IMR-90 (cell line): Measurements from ENCODE around the gene ASB13. TPM values are rescaled to one million over a fixed set of nuclear protein-coding genes. Genes with fewer than 3 reads are reported as not detected.

Experiments used
- ATAC-seq: fragments of 200-7000 bp; cut with Tn5 transposase; 2 replicates; pipeline ENCODE4 v1.9.1; 2020; ENCODE audit warnings: low read depth, mild to moderate bottlenecking, moderate library complexity
- BruUV-seq: library from RNA; stranded (reverse); fragments of 400-500 nt; replicated peaks from 2 replicates; lab custom pipeline; 2021; lab: Mats Ljungman, UMichigan
- CTCF ChIA-PET: fragments of 300-600 bp; formaldehyde crosslinking; extraction: SDS; loops from one replicate; lab custom pipeline; 2021; ENCODE audit warnings: antibody characterized with exemption; lab: Yijun Ruan, JAX
- POLR2A ChIA-PET: fragments of 300-600 bp; sonication (Branson Sonifier 250); formaldehyde crosslinking; loops from one replicate; lab custom pipeline; 2022; ENCODE audit warnings: antibody characterized with exemption; ENCODE audit not compliant: unreplicated experiment; lab: Charles Lee
- DNase-seq: peaks from one replicate; pipeline ENCODE4 v3.0.0; 2013
- H2AFZ ChIP-seq: replicated peaks from 2 replicates; pipeline ENCODE3; 2013; ENCODE audit warnings: low read length, mild to moderate bottlenecking; ENCODE audit not compliant: poor library complexity
- H2AK5ac ChIP-seq: 2 replicates; pipeline ENCODE4 v1.6.1; 2013; ENCODE audit warnings: low read depth, low read length, inconsistent platforms
- H2AK9ac ChIP-seq: replicated peaks from 2 replicates; pipeline ENCODE3; 2013; ENCODE audit warnings: mild to moderate bottlenecking, low read depth, low read length, moderate library complexity; ENCODE audit not compliant: poor library complexity
- H2BK120ac ChIP-seq: 2 replicates; pipeline ENCODE4 v1.6.1; 2013; ENCODE audit warnings: low read depth, low read length, inconsistent platforms
- H2BK15ac ChIP-seq: 3 replicates; pipeline ENCODE4 v1.6.1; 2013; ENCODE audit warnings: low read depth, low read length, inconsistent platforms
- H2BK20ac ChIP-seq: 2 replicates; pipeline ENCODE4 v1.6.1; 2013; ENCODE audit warnings: low read depth, mild to moderate bottlenecking, inconsistent platforms, low read length, moderate library complexity
- H2BK5ac ChIP-seq: 2 replicates; pipeline ENCODE4 v1.6.1; 2013; ENCODE audit warnings: mild to moderate bottlenecking, low read depth, low read length, inconsistent platforms; ENCODE audit not compliant: poor library complexity, severe bottlenecking
- H3K14ac ChIP-seq: replicated peaks from 2 replicates; pipeline ENCODE4 v1.6.1; 2013; ENCODE audit warnings: low read depth, low read length, inconsistent platforms
- H3K18ac ChIP-seq: 2 replicates; pipeline ENCODE4 v1.6.1; 2013; ENCODE audit warnings: low read depth, low read length, control low read depth
- H3K23ac ChIP-seq: 2 replicates; pipeline ENCODE4 v1.6.1; 2013; ENCODE audit warnings: low read depth, low read length, inconsistent platforms
- H3K27ac ChIP-seq: 2 replicates; pipeline ENCODE4 v1.5.1; 2013; ENCODE audit warnings: mild to moderate bottlenecking, control low read depth, low read length; ENCODE audit not compliant: insufficient read depth
- H3K27me3 ChIP-seq: 2 replicates; pipeline ENCODE4 v1.6.1; 2013; ENCODE audit warnings: low read length; ENCODE audit not compliant: control insufficient read depth, insufficient read depth
- H3K36me3 ChIP-seq: 2 replicates; pipeline ENCODE4 v1.6.1; 2013; ENCODE audit warnings: low read length, mixed read lengths; ENCODE audit not compliant: control insufficient read depth, insufficient read depth
- H3K4ac ChIP-seq: 2 replicates; pipeline ENCODE4 v1.6.1; 2013; ENCODE audit warnings: low read depth, low read length, inconsistent platforms
- H3K4me1 ChIP-seq: 2 replicates; pipeline ENCODE4 v1.6.1; 2013; ENCODE audit warnings: low read length, mixed read lengths; ENCODE audit not compliant: control insufficient read depth, insufficient read depth
- H3K4me2 ChIP-seq: 2 replicates; pipeline ENCODE4 v1.6.1; 2013; ENCODE audit warnings: low read depth, mild to moderate bottlenecking, control low read depth, low read length, moderate library complexity
- H3K4me3 ChIP-seq: 2 replicates; pipeline ENCODE4 v1.5.1; 2013; ENCODE audit warnings: low read depth, mild to moderate bottlenecking, control low read depth, low read length, moderate library complexity; ENCODE audit not compliant: insufficient read depth
- H3K56ac ChIP-seq: 2 replicates; pipeline ENCODE4 v1.6.1; 2013; ENCODE audit warnings: low read length, inconsistent platforms; ENCODE audit not compliant: insufficient read depth; ENCODE audit errors: extremely low read depth
- H3K79me1 ChIP-seq, 2 experiments: 2 replicates each; pipeline ENCODE4 v1.6.1; 2013; ENCODE audit warnings: low read length in 2 of 2, inconsistent platforms in 1 of 2, low read depth in 1 of 2
- H3K9ac ChIP-seq: 2 replicates; pipeline ENCODE4 v1.6.1; 2013; ENCODE audit warnings: low read depth, low read length, control low read depth
- H3K9me1 ChIP-seq: 2 replicates; pipeline ENCODE4 v1.6.1; 2013; ENCODE audit warnings: low read length, inconsistent platforms; ENCODE audit not compliant: insufficient read depth
- H3K9me3 ChIP-seq: 2 replicates; pipeline ENCODE4 v1.6.1; 2013; ENCODE audit warnings: low read length; ENCODE audit not compliant: control insufficient read depth, insufficient read depth
- H4K20me1 ChIP-seq: 2 replicates; pipeline ENCODE4 v1.6.1; 2013; ENCODE audit warnings: low read length, inconsistent platforms; ENCODE audit not compliant: insufficient read depth
- H4K5ac ChIP-seq: 2 replicates; pipeline ENCODE4 v1.6.1; 2013; ENCODE audit warnings: mild to moderate bottlenecking, low read depth, low read length, control low read depth
- H4K8ac ChIP-seq, 2 experiments: 2 replicates each; pipeline ENCODE4 v1.6.1; 2013; ENCODE audit warnings: low read depth in 2 of 2, low read length in 2 of 2, control low read depth in 1 of 2, inconsistent platforms in 1 of 2
- H4K91ac ChIP-seq: 2 replicates; pipeline ENCODE4 v1.6.1; 2013; ENCODE audit warnings: low read depth, low read length, inconsistent platforms; ENCODE audit not compliant: insufficient read depth
- BHLHE40 ChIP-seq: fragments of 150-350 bp; IDR thresholded peaks from 2 replicates; pipeline ENCODE4 v1.6.1; 2016; ENCODE audit warnings: mild to moderate bottlenecking, low read depth, low read length
- CEBPB ChIP-seq: IDR thresholded peaks from 2 replicates; pipeline ENCODE4 v1.6.1; 2012; ENCODE audit warnings: low read depth, low read length, improper control_type of control experiment
- CHD1 ChIP-seq: IDR thresholded peaks from 2 replicates; pipeline ENCODE4 v1.6.1; 2012; ENCODE audit warnings: low read depth, low read length, improper control_type of control experiment
- CTCF ChIP-seq: conservative IDR thresholded peaks from 2 replicates; pipeline ENCODE4 v1.5.1; 2012; ENCODE audit warnings: mild to moderate bottlenecking, low read depth, low read length, improper control_type of control experiment
- ELK1 ChIP-seq: fragments of 150-350 bp; IDR thresholded peaks from 2 replicates; pipeline ENCODE4 v1.6.1; 2016; ENCODE audit warnings: low read depth, mild to moderate bottlenecking, low read length, moderate library complexity, borderline replicate concordance
- FOS ChIP-seq: fragments of 150-350 bp; IDR thresholded peaks from 2 replicates; pipeline ENCODE4 v1.6.1; 2016; ENCODE audit warnings: low read depth, low read length
- MAFK ChIP-seq: IDR thresholded peaks from 2 replicates; pipeline ENCODE4 v1.6.1; 2012; ENCODE audit warnings: low read depth, low read length, improper control_type of control experiment
- MXI1 ChIP-seq: IDR thresholded peaks from 2 replicates; pipeline ENCODE4 v1.6.1; 2012; ENCODE audit warnings: low read depth, mild to moderate bottlenecking, low read length, moderate library complexity, borderline replicate concordance
- NFE2L2 ChIP-seq: fragments of 150-350 bp; IDR thresholded peaks from 2 replicates; pipeline ENCODE4 v1.6.1; 2016; ENCODE audit warnings: low read depth, mild to moderate bottlenecking, low read length
- RAD21 ChIP-seq: IDR thresholded peaks from 2 replicates; pipeline ENCODE4 v1.6.1; 2012; ENCODE audit warnings: low read length, improper control_type of control experiment
- RCOR1 ChIP-seq: IDR thresholded peaks from 2 replicates; pipeline ENCODE4 v1.6.1; 2012; ENCODE audit warnings: mild to moderate bottlenecking, low read length, improper control_type of control experiment; ENCODE audit not compliant: insufficient replicate concordance
- SMC3 ChIP-seq: fragments of 150-350 bp; IDR thresholded peaks from 2 replicates; pipeline ENCODE4 v1.6.1; 2016; ENCODE audit warnings: low read depth, mild to moderate bottlenecking, antibody characterized with exemption, low read length, moderate library complexity
- USF2 ChIP-seq: fragments of 150-350 bp; IDR thresholded peaks from 2 replicates; pipeline ENCODE4 v1.6.1; 2017; ENCODE audit warnings: mild to moderate bottlenecking, antibody characterized with exemption, low read length, low read depth
- WGBS, 2 experiments: methylation state at CpG; one replicate each; pipeline versions ENCODE4 v1.1.5 to v1.1.7; 2013; ENCODE audit warnings: missing lambda C conversion rate in 2 of 2; ENCODE audit not compliant: insufficient read length in 1 of 2; ENCODE audit errors: extremely low coverage in 2 of 2; 5-methylcytosine and 5-hydroxymethylcytosine counted together
- dilution Hi-C: fragments of 300-500 bp; cut with HindIII; formaldehyde crosslinking; loops from one replicate; pipeline ENCODE4 v1.14.3; 2018; ENCODE audit warnings: low sequenced_read_pairs; ENCODE audit not compliant: unreplicated experiment
- in situ Hi-C: fragments of 300-500 bp; cut with MboI; formaldehyde crosslinking; loops from 3 replicates; pipeline ENCODE4 v1.14.3; 2019; ENCODE audit warnings: low sequenced_read_pairs, inconsistent platforms, mixed read lengths
- intact Hi-C: fragments of 100-400 bp; cut with micrococcal nuclease; formaldehyde crosslinking; loops from 2 replicates; pipeline ENCODE4 v1.10.0; 2022
- polyA plus RNA-seq, 3 experiments: library from polyadenylated mRNA; depleted of rRNA; stranded (reverse); fragments of >200 nt; gene quantifications; 2 replicates each; pipeline ENCODE4 v1.2.3, GENCODE V29; 2012; ENCODE audit warnings: low replicate concordance in 1 of 3
- total RNA-seq: library from RNA; depleted of rRNA; stranded (reverse); fragments of >200 nt; gene quantifications from 2 replicates; pipeline ENCODE4 v1.2.3, GENCODE V29; 2012

Gene ASB13
- total and polyA plus RNA-seq, 2 of the 4 experiments (the other 2 are of a cell fraction): 4.6 to 6.3 TPM

GRCh38 chr10:5589661-5590511 lies 76.5 kb downstream of the ASB13 start:
- Histone ChIP-seq H3K9me1 (0 out of 2 replicates have a peak, but pooled peaks cover 9% of the 10 kb centered on the region), H3K4me3 (no peak overlapping the region), H3K9ac (no peak overlapping the region), H3K27me3 (no peaks in the 10 kb centered on the region), H4K91ac (peak overlapping the region; percentile 58), H2AK9ac (peak overlapping the region; percentile 92), H2BK5ac (peak overlapping the region; percentile 6), H3K56ac (no peak overlapping the region), H3K9me3 (no peaks in the 10 kb centered on the region), H4K5ac (peak overlapping the region; percentile 18; the same call in 1 of the 2 replicates), H3K14ac (peak overlapping the region; percentile 65), H3K79me1 (0 out of 4 replicates have a peak, but pooled peaks cover 0 to 4% of the 10 kb centered on the region in 2 experiments), H3K4me1 (peaks cover 14% of the 10 kb centered on the region; the same call in 1 of the 2 replicates), H2AFZ (peak overlapping the region; percentile 82), H2BK120ac (peak overlapping the region; percentile 82), H3K18ac (0 out of 2 replicates have a peak overlapping the region, but pooled peaks have one; percentile 10), H2BK15ac (peak overlapping the region; percentile 65; the same call in 1 of the 3 replicates), H3K23ac (no peak overlapping the region), H4K8ac (peak overlapping the region; percentile 53 to 58; a peak in 2 of 4 replicates), H3K36me3 (no peaks in the 10 kb centered on the region), H2BK20ac (0 out of 2 replicates have a peak overlapping the region, but pooled peaks have one; percentile 29), H3K27ac (no peak overlapping the region), H3K4me2 (no peak overlapping the region), H2AK5ac (peak overlapping the region; percentile 87), H3K4ac (peak overlapping the region; percentile 71), H4K20me1 (no peaks in the 10 kb centered on the region)
- DNase-seq (peak; percentile 76), ATAC-seq (peak; percentile 25)
- intact Hi-C loops: no loop called here
- in situ Hi-C loops: no loop called here
- BruUV-seq: no TSS peak
- ChIA-PET CTCF (no interaction called here), POLR2A (no interaction called here)
- dilution Hi-C loops: no loop called here
- WGBS, 2 experiments: 76% methylated on average over 13 of the region's 16 CpGs; no CpG with 5 or more reads in 1 of the 2 experiments
- TF ChIP-seq MXI1 (no peak), CEBPB (0 out of 2 replicates have a peak, but pooled peaks have one; percentile 5), CTCF (peak; percentile 27; the same call in 1 of the 2 replicates), SMC3 (peak; percentile 10; the same call in 1 of the 2 replicates), CHD1 (no peak), RAD21 (peak; percentile 28; the same call in 1 of the 2 replicates), FOS (peak; percentile 12; the same call in 1 of the 2 replicates), BHLHE40 (no peak), RCOR1 (no peak), USF2 (no peak), MAFK (no peak), NFE2L2 (no peak), ELK1 (no peak)
